PC-3 (cell line): ENCODE measurements around the gene MGA.

Experiments used
- CTCF ChIP-seq: fragments of 300-600 bp; sonication (generic); conservative IDR thresholded peaks from 2 replicates; pipeline ENCODE4 v1.5.1; 2017; ENCODE audit warnings: antibody characterized with exemption, low read depth, mild to moderate bottlenecking, low read length
- EZH2 ChIP-seq: fragments of 300-600 bp; sonication (generic); IDR thresholded peaks from one replicate; pipeline ENCODE4 v1.6.1; 2017; ENCODE audit warnings: antibody characterized with exemption, mild to moderate bottlenecking, low read length; ENCODE audit not compliant: unreplicated experiment
- EZH2phosphoT487 ChIP-seq: fragments of 300-600 bp; sonication (generic); IDR thresholded peaks from 2 replicates; pipeline ENCODE4 v1.6.1; 2018; ENCODE audit warnings: mild to moderate bottlenecking, antibody characterized with exemption, low read length, borderline replicate concordance

GRCh38 chr15:41775651-41776050 lies 115.4 kb downstream of the MGA start:
- no peak for TF ChIP-seq CTCF
- no peak for TF ChIP-seq EZH2
- no peak for TF ChIP-seq EZH2phosphoT487
